Measurements from ENCODE around the gene STARD6. TPM values are rescaled to one million over a fixed set of nuclear protein-coding genes. Genes with fewer than 3 reads are reported as not detected.

Gene STARD6
- total RNA-seq, 1 donor from 2014 or later: not detected

GRCh38 chr18:54381640-54382039 lies 24.0 kb upstream of the STARD6 start:
- no peak for TF ChIP-seq CTCF (IDR thresholded peaks at IDR 0.05; ENCODE audit: partially characterized antibody, unreplicated experiment)
- Mint-ChIP-seq H3K36me3 (ENCODE audit: unreplicated experiment) (no peaks in the 10 kb centered on the region), H3K27ac (ENCODE audit: unreplicated experiment) (no peak overlapping the region), H3K4me3 (ENCODE audit: unreplicated experiment) (no peak overlapping the region), H3K4me1 (ENCODE audit: low read depth, unreplicated experiment) (peaks cover 7% of the 10 kb centered on the region), H3K9me3 (ENCODE audit: unreplicated experiment) (peaks cover 1% of the 10 kb centered on the region), H3K27me3 (ENCODE audit: unreplicated experiment) (no peaks in the 10 kb centered on the region)
- no peak for DNase-seq

GRCh38 chr18:54378057-54378456 lies 20.4 kb upstream of the STARD6 start:
- no peak for TF ChIP-seq CTCF (IDR thresholded peaks at IDR 0.05; ENCODE audit: partially characterized antibody, unreplicated experiment)
- Mint-ChIP-seq H3K4me3 (ENCODE audit: unreplicated experiment) (no peak overlapping the region), H3K9me3 (ENCODE audit: unreplicated experiment) (peaks cover 1% of the 10 kb centered on the region), H3K36me3 (ENCODE audit: unreplicated experiment) (no peaks in the 10 kb centered on the region), H3K4me1 (ENCODE audit: low read depth, unreplicated experiment) (no peaks in the 10 kb centered on the region), H3K27ac (ENCODE audit: unreplicated experiment) (no peak overlapping the region), H3K27me3 (ENCODE audit: unreplicated experiment) (no peaks in the 10 kb centered on the region)
- DNase-seq: no peak

GRCh38 chr18:54360406-54360805 lies 2.7 kb upstream of the STARD6 start:
- peaks cover 7% of the 10 kb centered on the region for H3K27me3 Mint-ChIP-seq (ENCODE audit: unreplicated experiment)
- no peak overlapping the region for H3K4me3 Mint-ChIP-seq (ENCODE audit: unreplicated experiment)
- no peak for TF ChIP-seq CTCF (IDR thresholded peaks at IDR 0.05; ENCODE audit: partially characterized antibody, unreplicated experiment)
- H3K27ac Mint-ChIP-seq (ENCODE audit: unreplicated experiment): no peak overlapping the region
- DNase-seq: no peak
- H3K9me3 Mint-ChIP-seq (ENCODE audit: unreplicated experiment): peaks cover 14% of the 10 kb centered on the region
- H3K4me1 Mint-ChIP-seq (ENCODE audit: low read depth, unreplicated experiment): peaks cover 9% of the 10 kb centered on the region
- H3K36me3 Mint-ChIP-seq (ENCODE audit: unreplicated experiment): no peaks in the 10 kb centered on the region

GRCh38 chr18:54359233-54359632 lies 1.6 kb upstream of the STARD6 start:
- Mint-ChIP-seq H3K4me3 (ENCODE audit: unreplicated experiment) (peak overlapping the region; percentile 100), H3K36me3 (ENCODE audit: unreplicated experiment) (no peaks in the 10 kb centered on the region), H3K27ac (ENCODE audit: unreplicated experiment) (peak overlapping the region; percentile 95), H3K27me3 (ENCODE audit: unreplicated experiment) (peaks cover 7% of the 10 kb centered on the region), H3K9me3 (ENCODE audit: unreplicated experiment) (peaks cover 14% of the 10 kb centered on the region), H3K4me1 (ENCODE audit: low read depth, unreplicated experiment) (peaks cover 9% of the 10 kb centered on the region)
- no peak for TF ChIP-seq CTCF (IDR thresholded peaks at IDR 0.05; ENCODE audit: partially characterized antibody, unreplicated experiment)
- no peak for DNase-seq

GRCh38 chr18:54358495-54359040 lies 910 bp upstream of the STARD6 start:
- Mint-ChIP-seq H3K36me3 (ENCODE audit: unreplicated experiment) (no peaks in the 10 kb centered on the region), H3K27ac (ENCODE audit: unreplicated experiment) (peak overlapping the region; percentile 95), H3K27me3 (ENCODE audit: unreplicated experiment) (peaks cover 7% of the 10 kb centered on the region), H3K9me3 (ENCODE audit: unreplicated experiment) (peaks cover 14% of the 10 kb centered on the region), H3K4me3 (ENCODE audit: unreplicated experiment) (peak overlapping the region; percentile 100), H3K4me1 (ENCODE audit: low read depth, unreplicated experiment) (peaks cover 9% of the 10 kb centered on the region)
- DNase-seq: peak; percentile 44
- no peak for TF ChIP-seq CTCF (IDR thresholded peaks at IDR 0.05; ENCODE audit: partially characterized antibody, unreplicated experiment)

Data from glutamatergic neuron (in vitro differentiated cells).